Endothelial cell of umbilical vein (primary cell): ENCODE data around the gene KRT84.

ENCODE experiments used
- JUN ChIP-seq: IDR thresholded peaks from 2 replicates; pipeline ENCODE4 v1.6.1; 2011; ENCODE audit warnings: borderline replicate concordance, low read depth; ENCODE audit not compliant: insufficient read length, insufficient read depth
- POLR2A ChIP-seq: IDR thresholded peaks from 2 replicates; pipeline ENCODE4 v1.6.1; 2012; ENCODE audit warnings: low read depth, mild to moderate bottlenecking, control low read depth, low read length

GRCh38 chr12:52407918-52408317, 22.5 kb upstream of the KRT84 start:
- TF ChIP-seq POLR2A (no peak), JUN (no peak)
